Right atrium auricular region (tissue), 2 donors: ENCODE measurements around the gene CAPN15. TPM values are rescaled to one million over a fixed set of nuclear protein-coding genes. Genes with fewer than 3 reads are reported as not detected.

ENCODE experiments used
- DNase-seq: peaks from one replicate; pipeline ENCODE4 v3.0.0-alpha.2; 2019; ENCODE audit warnings: low spot score
- H3K27ac ChIP-seq, 2 donors: fragments of 200-600 bp; sonication (generic); 1 replicate in 1 of 2; 2 replicates in 1 of 2; pipeline ENCODE4 v1.5.1; 2016 to 2019
- H3K27me3 ChIP-seq, 2 donors: fragments of 200-600 bp; sonication (generic); one replicate each; pipeline versions ENCODE4 v1.5.1 to v1.6.0; 2017 to 2019
- H3K36me3 ChIP-seq: fragments of 200-600 bp; sonication (generic); one replicate; pipeline ENCODE4 v1.5.1; 2016
- H3K4me1 ChIP-seq, 2 donors: fragments of 200-600 bp; sonication (generic); one replicate each; pipeline versions ENCODE4 v1.5.1 to v1.6.0; 2017 to 2019
- H3K4me3 ChIP-seq, 2 donors: fragments of 200-600 bp; sonication (generic); 1 replicate in 1 of 2; 2 replicates in 1 of 2; pipeline ENCODE4 v1.5.1; 2017 to 2019; ENCODE audit warnings: mild to moderate bottlenecking in 1 of 2, moderate library complexity in 1 of 2
- H3K9me3 ChIP-seq, 2 donors: fragments of 200-600 bp; sonication (generic); one replicate each; pipeline ENCODE4 v1.5.1; 2019
- microRNA-seq, 2 donors: library from miRNA; unstranded; fragments of <30 nt; microRNA quantifications; one replicate each; pipeline ENCODE4, GENCODE V29; 2016 to 2017; ENCODE audit warnings: borderline number of aligned reads in 2 of 2, borderline replicate concordance in 1 of 2
- total RNA-seq, 2 donors: library from RNA; depleted of rRNA; stranded (reverse); fragments of >200 nt; gene quantifications; one replicate each; pipeline ENCODE4 v1.1.0, GENCODE V29; 2016
- TF ChIP-seq, protein P1 (sequence below), 2 donors: fragments of 200-600 bp; sonication (generic); IDR thresholded peaks; one replicate each; pipeline ENCODE4 v1.5.1; 2019; ENCODE audit warnings: antibody characterized with exemption in 2 of 2

Gene CAPN15
- total RNA-seq, 2 donors from 2014 or later, result 18.5 to 28.1 TPM

DNA sequence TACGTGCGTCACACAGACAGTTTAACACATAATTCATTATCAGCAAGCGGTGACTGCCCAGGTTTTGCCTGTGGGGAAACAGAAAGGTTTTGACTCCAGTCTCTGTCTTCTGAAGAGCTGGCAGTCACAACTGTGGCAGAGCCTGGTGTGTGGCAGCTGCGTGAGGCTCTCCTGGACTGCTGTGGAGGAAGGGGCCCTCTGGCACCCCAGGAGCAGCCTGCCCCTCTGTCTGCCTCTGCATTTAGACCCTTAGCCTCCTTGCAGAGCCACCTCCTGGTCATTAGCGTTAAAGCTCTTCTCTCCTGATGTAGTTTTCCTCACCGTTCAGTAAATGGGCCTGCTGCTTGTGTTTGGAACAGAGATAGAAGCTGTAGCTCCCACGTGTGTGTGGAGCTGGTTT, 73.3 kb downstream of the CAPN15 start:
- DNase-seq, result no peak
- H3K27me3 ChIP-seq, result no peaks in the 10 kb centered on the region
- H3K4me1 ChIP-seq, result no peaks in the 10 kb centered on the region
- H3K27ac ChIP-seq, result no peak overlapping the region
- no peaks in the 10 kb centered on the region for H3K36me3 ChIP-seq
- TF ChIP-seq, protein P1, sequence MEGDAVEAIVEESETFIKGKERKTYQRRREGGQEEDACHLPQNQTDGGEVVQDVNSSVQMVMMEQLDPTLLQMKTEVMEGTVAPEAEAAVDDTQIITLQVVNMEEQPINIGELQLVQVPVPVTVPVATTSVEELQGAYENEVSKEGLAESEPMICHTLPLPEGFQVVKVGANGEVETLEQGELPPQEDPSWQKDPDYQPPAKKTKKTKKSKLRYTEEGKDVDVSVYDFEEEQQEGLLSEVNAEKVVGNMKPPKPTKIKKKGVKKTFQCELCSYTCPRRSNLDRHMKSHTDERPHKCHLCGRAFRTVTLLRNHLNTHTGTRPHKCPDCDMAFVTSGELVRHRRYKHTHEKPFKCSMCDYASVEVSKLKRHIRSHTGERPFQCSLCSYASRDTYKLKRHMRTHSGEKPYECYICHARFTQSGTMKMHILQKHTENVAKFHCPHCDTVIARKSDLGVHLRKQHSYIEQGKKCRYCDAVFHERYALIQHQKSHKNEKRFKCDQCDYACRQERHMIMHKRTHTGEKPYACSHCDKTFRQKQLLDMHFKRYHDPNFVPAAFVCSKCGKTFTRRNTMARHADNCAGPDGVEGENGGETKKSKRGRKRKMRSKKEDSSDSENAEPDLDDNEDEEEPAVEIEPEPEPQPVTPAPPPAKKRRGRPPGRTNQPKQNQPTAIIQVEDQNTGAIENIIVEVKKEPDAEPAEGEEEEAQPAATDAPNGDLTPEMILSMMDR (IDR thresholded peaks at IDR 0.05), result no peak
- H3K9me3 ChIP-seq, result no peaks in the 10 kb centered on the region
- H3K4me3 ChIP-seq, result no peak overlapping the region

DNA sequence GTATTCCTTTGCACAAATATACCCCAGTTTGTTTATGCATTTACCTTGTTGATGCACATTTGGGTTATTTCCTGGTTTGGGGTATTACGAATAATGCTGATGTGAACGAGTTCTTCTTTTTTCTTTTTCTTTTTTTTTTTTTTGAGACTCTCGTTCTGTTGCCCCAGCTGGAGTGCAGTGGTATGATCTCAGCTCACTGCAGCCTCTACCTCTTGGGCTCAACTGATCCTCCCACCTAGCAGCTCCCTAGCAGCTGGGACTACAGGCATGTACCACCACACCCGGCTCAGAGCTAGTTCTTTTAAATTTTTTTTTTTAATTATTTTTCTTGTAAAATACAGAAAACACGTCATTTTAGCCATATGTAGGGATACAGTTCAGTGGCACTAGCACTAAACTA, 76.4 kb downstream of the CAPN15 start:
- DNase-seq, result no peak
- H3K4me3 ChIP-seq, result no peak overlapping the region
- H3K36me3 ChIP-seq, result no peaks in the 10 kb centered on the region
- H3K4me1 ChIP-seq, result no peaks in the 10 kb centered on the region
- TF ChIP-seq, protein P1 (IDR thresholded peaks at IDR 0.05), result no peak
- H3K27me3 ChIP-seq, result no peaks in the 10 kb centered on the region
- no peaks in the 10 kb centered on the region for H3K9me3 ChIP-seq
- H3K27ac ChIP-seq, result no peak overlapping the region

Small RNAs within 50 kb of the gene (microRNA-seq; reads per million reads assigned to microRNA genes)
- gene MIR3176, result 0 to 0.71 reads per million in 2 donors
- 0 to 0.71 reads per million in 2 donors for gene MIR5587

Other genes with a start within 250 kb of the CAPN15 start
- 1 to 10 TPM; 5.9 to 6.8 TPM for gene ARHGDIG, start 247.1 kb upstream of the CAPN15 start, total RNA-seq
- 1 to 10 TPM in 1 of 2 donors, under 1 TPM in 1; 0.52 to 5.4 TPM for gene PDIA2, start 244.5 kb upstream of the CAPN15 start, total RNA-seq
- gene AXIN1, start 175.0 kb upstream of the CAPN15 start, total RNA-seq, result 10 to 100 TPM; 12.9 to 19.4 TPM
- 10 to 100 TPM; 89.0 to 90.3 TPM for gene MRPL28, start 157.2 kb upstream of the CAPN15 start, total RNA-seq
- gene PGAP6, start 145.7 kb upstream of the CAPN15 start, total RNA-seq, result 10 to 100 TPM; 34.0 to 41.1 TPM
- gene NME4, start 130.5 kb upstream of the CAPN15 start, total RNA-seq, result 10 to 100 TPM; 45.4 to 45.8 TPM
- gene DECR2, start 125.8 kb upstream of the CAPN15 start, total RNA-seq, result 10 to 100 TPM; 10.6 to 18.7 TPM
- gene RAB11FIP3, start 102.1 kb upstream of the CAPN15 start, total RNA-seq, result 10 to 100 TPM; 19.9 to 43.8 TPM
- not detected for gene PRR35, start 32.7 kb downstream of the CAPN15 start, total RNA-seq
- gene NHLRC4, start 39.3 kb downstream of the CAPN15 start, total RNA-seq, result under 1 TPM; 0.43 to 0.74 TPM
- gene PIGQ, start 42.3 kb downstream of the CAPN15 start, total RNA-seq, result 10 to 100 TPM; 20.8 to 21.0 TPM
- gene RAB40C, start 62.4 kb downstream of the CAPN15 start, total RNA-seq, result 10 to 100 TPM; 11.1 to 13.5 TPM
- under 1 TPM; 0.52 to 0.71 TPM for gene WFIKKN1, start 103.3 kb downstream of the CAPN15 start, total RNA-seq
- gene METTL26, start 108.6 kb downstream of the CAPN15 start, total RNA-seq, result 100 to 1,000 TPM; 103 to 137 TPM
- 100 to 1,000 TPM; 110 to 121 TPM for gene MCRIP2, start 114.1 kb downstream of the CAPN15 start, total RNA-seq
- gene WDR90, start 121.7 kb downstream of the CAPN15 start, total RNA-seq, result 1 to 10 TPM; 3.0 to 5.7 TPM
- 10 to 100 TPM; 37.8 to 42.8 TPM for gene RHOT2, start 140.4 kb downstream of the CAPN15 start, total RNA-seq
- 1 to 10 TPM in 1 of 2 donors, under 1 TPM in 1; 0.67 to 1.3 TPM for gene RHBDL1, start 148.0 kb downstream of the CAPN15 start, total RNA-seq
- gene STUB1, start 152.7 kb downstream of the CAPN15 start, total RNA-seq, result 100 to 1,000 TPM; 135 to 186 TPM
- 10 to 100 TPM; 76.4 to 82.1 TPM for gene JMJD8, start 156.6 kb downstream of the CAPN15 start, total RNA-seq
- gene WDR24, start 162.7 kb downstream of the CAPN15 start, total RNA-seq, result 10 to 100 TPM in 1 of 2 donors, 1 to 10 TPM in 1; 8.1 to 10.3 TPM
- gene FBXL16, start 178.1 kb downstream of the CAPN15 start, total RNA-seq, result 1 to 10 TPM; 1.3 to 1.7 TPM
- 10 to 100 TPM; 58.9 to 61.3 TPM for gene METRN, start 187.4 kb downstream of the CAPN15 start, total RNA-seq
- 10 to 100 TPM; 36.5 to 37.5 TPM for gene ANTKMT, start 193.4 kb downstream of the CAPN15 start, total RNA-seq
- gene CCDC78, start 198.7 kb downstream of the CAPN15 start, total RNA-seq, result under 1 TPM; 0.43 to 0.56 TPM
- 1 to 10 TPM; 9.6 to 9.7 TPM for gene HAGHL, start 199.4 kb downstream of the CAPN15 start, total RNA-seq
- gene CIAO3, start 213.3 kb downstream of the CAPN15 start, total RNA-seq, result 10 to 100 TPM; 23.3 to 25.5 TPM
- 10 to 100 TPM; 44.8 to 94.6 TPM for gene MSLN, start 233.0 kb downstream of the CAPN15 start, total RNA-seq